GM12878 (cell line): Measurements from ENCODE around the gene ARHGAP26. TPM values are rescaled to one million over a fixed set of nuclear protein-coding genes. Genes with fewer than 3 reads are reported as not detected.

ENCODE experiments used
- CBX5 ChIP-seq: sonication (generic); IDR thresholded peaks from 2 replicates; pipeline ENCODE4 v1.6.1; 2016; ENCODE audit warnings: low read depth, moderate library complexity, mild to moderate bottlenecking, inconsistent platforms
- EED ChIP-seq: sonication (generic); IDR thresholded peaks from 2 replicates; pipeline ENCODE4 v1.6.1; 2016; ENCODE audit warnings: antibody characterized with exemption, low read depth
- ETV6 ChIP-seq, 2 experiments: fragments of 450-650 bp in 1 of 2; IDR thresholded peaks in 1 of 2; conservative IDR thresholded peaks in 1 of 2; 2 replicates each; pipeline ENCODE4 v1.6.1; 2014; ENCODE audit warnings: antibody characterized with exemption in 1 of 2, borderline replicate concordance in 1 of 2, low read depth in 1 of 2, mild to moderate bottlenecking in 1 of 2, moderate library complexity in 1 of 2
- EZH2 ChIP-seq: IDR thresholded peaks from 2 replicates; pipeline ENCODE4 v1.6.1; 2012; ENCODE audit warnings: low read depth, mild to moderate bottlenecking, control low read depth, inconsistent platforms, low read length, borderline replicate concordance; ENCODE audit not compliant: control insufficient read depth
- GABPA ChIP-seq: IDR thresholded peaks from 2 replicates; pipeline ENCODE4 v1.6.1; 2014; ENCODE audit warnings: antibody characterized with exemption, low read depth, mild to moderate bottlenecking, inconsistent platforms
- JUNB ChIP-seq: IDR thresholded peaks from 2 replicates; pipeline ENCODE4 v1.6.1; 2016; ENCODE audit warnings: antibody characterized with exemption, mild to moderate bottlenecking
- LARP7 ChIP-seq: fragments of 450-650 bp; IDR thresholded peaks from 2 replicates; pipeline ENCODE4 v1.6.1; 2017; ENCODE audit warnings: mild to moderate bottlenecking
- NFYA ChIP-seq: IDR thresholded peaks from 2 replicates; pipeline ENCODE4 v1.6.1; 2011; ENCODE audit warnings: low read depth, mild to moderate bottlenecking, low read length, improper control_type of control experiment, borderline replicate concordance
- PAX5 ChIP-seq: IDR thresholded peaks from 2 replicates; pipeline ENCODE4 v1.6.1; 2011; ENCODE audit warnings: low read depth, low read length, borderline replicate concordance
- PML ChIP-seq: IDR thresholded peaks from 2 replicates; pipeline ENCODE4 v1.6.1; 2012; ENCODE audit warnings: low read length, inconsistent platforms
- POLR2A ChIP-seq: IDR thresholded peaks from 2 replicates; pipeline ENCODE4 v1.6.1; 2011; ENCODE audit warnings: low read depth, mild to moderate bottlenecking, low read length
- POLR2AphosphoS5 ChIP-seq: IDR thresholded peaks from 2 replicates; pipeline ENCODE4 v1.6.1; 2011; ENCODE audit warnings: mild to moderate bottlenecking, low read length, inconsistent platforms
- SMAD5 ChIP-seq: IDR thresholded peaks from 2 replicates; pipeline ENCODE4 v1.6.1; 2016; ENCODE audit warnings: antibody characterized with exemption, low read depth
- SMARCA5 ChIP-seq: fragments of 450-650 bp; IDR thresholded peaks from 2 replicates; pipeline ENCODE4 v1.6.1; 2017; ENCODE audit warnings: mild to moderate bottlenecking
- SMC3 ChIP-seq: IDR thresholded peaks from 2 replicates; pipeline ENCODE4 v1.6.1; 2011; ENCODE audit warnings: low read length, improper control_type of control experiment, borderline replicate concordance
- STAT1 ChIP-seq: fragments of 450-650 bp; conservative IDR thresholded peaks from 2 replicates; pipeline ENCODE4 v1.6.1; 2014; ENCODE audit warnings: antibody characterized with exemption, mild to moderate bottlenecking
- STAT3 ChIP-seq: IDR thresholded peaks from 2 replicates; pipeline ENCODE4 v1.6.1; 2011; ENCODE audit warnings: low read depth, low read length, improper control_type of control experiment
- TAF1 ChIP-seq: IDR thresholded peaks from 2 replicates; pipeline ENCODE4 v1.6.1; 2011; ENCODE audit warnings: mild to moderate bottlenecking, low read depth, low read length, borderline replicate concordance
- ZNF384 ChIP-seq: IDR thresholded peaks from 2 replicates; pipeline ENCODE4 v1.6.1; 2012; ENCODE audit warnings: low read depth, mild to moderate bottlenecking, low read length, improper control_type of control experiment, borderline replicate concordance
- ZSCAN29 ChIP-seq: fragments of 450-650 bp; IDR thresholded peaks from 2 replicates; pipeline ENCODE4 v1.6.1; 2017; ENCODE audit warnings: mild to moderate bottlenecking, moderate library complexity
- polyA plus RNA-seq, 11 experiments: library from polyadenylated mRNA; depleted of rRNA in 4 of 11; unstranded in 6 of 11; stranded (reverse) in 5 of 11; fragments of >200 nt; fragmentation: Nextera tagmentation in 4 of 11; fragmentation: Illumina TruSeq in 1 of 11; extraction: Ambion mirVana in 4 of 11; extraction: Trizol in 1 of 11; gene quantifications; 1 replicate in 1 of 11; 2 replicates in 10 of 11; pipeline versions ENCODE4 v1.2.1 to v1.2.3, GENCODE V29; 2011 to 2016; ENCODE audit warnings: inconsistent platforms in 2 of 11, missing spikeins in 2 of 11, low read depth in 1 of 11
- total RNA-seq, 4 experiments: library from RNA; depleted of rRNA in 3 of 4; stranded (reverse); fragments of >200 nt in 3 of 4; fragmentation: Illumina TruSeq in 1 of 4; extraction: Trizol in 1 of 4; gene quantifications; 2 replicates each; pipeline versions ENCODE4 v1.2.1 to v1.2.3, GENCODE V29; 2013 to 2021
- TF ChIP-seq, protein P1 (sequence below): fragments of 450-650 bp; IDR thresholded peaks from 2 replicates; pipeline ENCODE4 v1.6.1; 2016; ENCODE audit warnings: mild to moderate bottlenecking, moderate library complexity, borderline replicate concordance
- TF ChIP-seq, protein P2 (sequence below): IDR thresholded peaks from 2 replicates; pipeline ENCODE4 v1.6.1; 2012; ENCODE audit warnings: low read length, inconsistent platforms
- TF ChIP-seq, protein P3 (sequence below): IDR thresholded peaks from 2 replicates; pipeline ENCODE4 v1.6.1; 2012; ENCODE audit warnings: mild to moderate bottlenecking, low read depth, low read length

The ARHGAP26 gene
- total and polyA plus RNA-seq, 10 of the 15 experiments (the other 5 are each of a cell fraction or from before 2014, with no cell fraction given), result 9.4 to 41.5 (median 19.3) TPM

DNA sequence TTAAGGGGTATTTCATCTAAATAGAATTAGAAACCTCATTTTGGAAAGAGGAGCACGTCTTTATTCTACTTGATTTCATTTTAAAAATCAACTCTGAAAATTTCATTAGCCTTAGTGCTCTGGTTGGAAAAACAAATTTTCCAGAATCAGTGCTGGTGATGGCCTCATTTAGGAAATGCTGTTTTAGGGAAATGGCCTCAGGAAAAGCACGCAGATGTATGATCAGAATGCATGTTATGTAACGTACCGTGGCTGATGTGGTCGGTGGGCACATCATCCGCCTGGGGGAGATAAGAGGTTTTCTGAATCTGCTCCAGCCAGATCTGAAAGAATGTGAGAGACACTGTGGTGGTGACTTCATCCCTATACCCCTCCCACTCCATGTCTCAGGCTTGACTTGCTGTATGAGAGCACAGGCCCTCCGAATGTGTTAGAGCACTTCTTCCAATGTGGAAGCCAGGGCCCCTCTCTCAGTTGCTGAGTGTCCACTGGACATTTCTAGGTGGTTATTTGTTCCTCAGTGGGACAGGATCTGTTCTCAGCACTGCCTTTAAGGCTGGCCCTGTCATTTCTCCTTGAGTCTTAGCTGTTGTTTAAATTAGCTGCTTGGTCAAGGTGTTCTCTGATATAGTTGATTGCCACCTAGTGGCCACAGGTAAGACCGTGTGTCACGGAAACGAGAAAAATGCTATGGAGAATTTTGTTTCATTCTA is 96.5 kb downstream of the ARHGAP26 start (continued):
- TF ChIP-seq, protein P1, sequence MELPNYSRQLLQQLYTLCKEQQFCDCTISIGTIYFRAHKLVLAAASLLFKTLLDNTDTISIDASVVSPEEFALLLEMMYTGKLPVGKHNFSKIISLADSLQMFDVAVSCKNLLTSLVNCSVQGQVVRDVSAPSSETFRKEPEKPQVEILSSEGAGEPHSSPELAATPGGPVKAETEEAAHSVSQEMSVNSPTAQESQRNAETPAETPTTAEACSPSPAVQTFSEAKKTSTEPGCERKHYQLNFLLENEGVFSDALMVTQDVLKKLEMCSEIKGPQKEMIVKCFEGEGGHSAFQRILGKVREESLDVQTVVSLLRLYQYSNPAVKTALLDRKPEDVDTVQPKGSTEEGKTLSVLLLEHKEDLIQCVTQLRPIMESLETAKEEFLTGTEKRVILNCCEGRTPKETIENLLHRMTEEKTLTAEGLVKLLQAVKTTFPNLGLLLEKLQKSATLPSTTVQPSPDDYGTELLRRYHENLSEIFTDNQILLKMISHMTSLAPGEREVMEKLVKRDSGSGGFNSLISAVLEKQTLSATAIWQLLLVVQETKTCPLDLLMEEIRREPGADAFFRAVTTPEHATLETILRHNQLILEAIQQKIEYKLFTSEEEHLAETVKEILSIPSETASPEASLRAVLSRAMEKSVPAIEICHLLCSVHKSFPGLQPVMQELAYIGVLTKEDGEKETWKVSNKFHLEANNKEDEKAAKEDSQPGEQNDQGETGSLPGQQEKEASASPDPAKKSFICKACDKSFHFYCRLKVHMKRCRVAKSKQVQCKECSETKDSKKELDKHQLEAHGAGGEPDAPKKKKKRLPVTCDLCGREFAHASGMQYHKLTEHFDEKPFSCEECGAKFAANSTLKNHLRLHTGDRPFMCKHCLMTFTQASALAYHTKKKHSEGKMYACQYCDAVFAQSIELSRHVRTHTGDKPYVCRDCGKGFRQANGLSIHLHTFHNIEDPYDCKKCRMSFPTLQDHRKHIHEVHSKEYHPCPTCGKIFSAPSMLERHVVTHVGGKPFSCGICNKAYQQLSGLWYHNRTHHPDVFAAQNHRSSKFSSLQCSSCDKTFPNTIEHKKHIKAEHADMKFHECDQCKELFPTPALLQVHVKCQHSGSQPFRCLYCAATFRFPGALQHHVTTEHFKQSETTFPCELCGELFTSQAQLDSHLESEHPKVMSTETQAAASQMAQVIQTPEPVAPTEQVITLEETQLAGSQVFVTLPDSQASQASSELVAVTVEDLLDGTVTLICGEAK, result no peak
- TF ChIP-seq STAT3 (no peak), ZNF384 (no peak), SMC3 (peak; percentile 89), GABPA (no peak), PML (no peak), ETV6 (conservative IDR thresholded peaks at IDR 0.05 in 1 of 2, IDR thresholded peaks at IDR 0.05 in 1 of 2; ENCODE audit: borderline replicate concordance in 1 of 2, low read depth in 1 of 2) (no peak), JUNB (no peak), STAT1 (0 out of 2 replicates have a peak, but pooled peaks have one; percentile 26), LARP7 (no peak), POLR2A (no peak), EED (no peak), SMAD5 (no peak), EZH2 (no peak), TAF1 (no peak), PAX5 (no peak), CBX5 (no peak), ZSCAN29 (no peak), NFYA (no peak), SMARCA5 (peak; percentile 45; the same call in 1 of the 2 replicates), POLR2AphosphoS5 (no peak)
- TF ChIP-seq, protein P2, sequence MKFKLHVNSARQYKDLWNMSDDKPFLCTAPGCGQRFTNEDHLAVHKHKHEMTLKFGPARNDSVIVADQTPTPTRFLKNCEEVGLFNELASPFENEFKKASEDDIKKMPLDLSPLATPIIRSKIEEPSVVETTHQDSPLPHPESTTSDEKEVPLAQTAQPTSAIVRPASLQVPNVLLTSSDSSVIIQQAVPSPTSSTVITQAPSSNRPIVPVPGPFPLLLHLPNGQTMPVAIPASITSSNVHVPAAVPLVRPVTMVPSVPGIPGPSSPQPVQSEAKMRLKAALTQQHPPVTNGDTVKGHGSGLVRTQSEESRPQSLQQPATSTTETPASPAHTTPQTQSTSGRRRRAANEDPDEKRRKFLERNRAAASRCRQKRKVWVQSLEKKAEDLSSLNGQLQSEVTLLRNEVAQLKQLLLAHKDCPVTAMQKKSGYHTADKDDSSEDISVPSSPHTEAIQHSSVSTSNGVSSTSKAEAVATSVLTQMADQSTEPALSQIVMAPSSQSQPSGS, result no peak
- TF ChIP-seq, protein P3, sequence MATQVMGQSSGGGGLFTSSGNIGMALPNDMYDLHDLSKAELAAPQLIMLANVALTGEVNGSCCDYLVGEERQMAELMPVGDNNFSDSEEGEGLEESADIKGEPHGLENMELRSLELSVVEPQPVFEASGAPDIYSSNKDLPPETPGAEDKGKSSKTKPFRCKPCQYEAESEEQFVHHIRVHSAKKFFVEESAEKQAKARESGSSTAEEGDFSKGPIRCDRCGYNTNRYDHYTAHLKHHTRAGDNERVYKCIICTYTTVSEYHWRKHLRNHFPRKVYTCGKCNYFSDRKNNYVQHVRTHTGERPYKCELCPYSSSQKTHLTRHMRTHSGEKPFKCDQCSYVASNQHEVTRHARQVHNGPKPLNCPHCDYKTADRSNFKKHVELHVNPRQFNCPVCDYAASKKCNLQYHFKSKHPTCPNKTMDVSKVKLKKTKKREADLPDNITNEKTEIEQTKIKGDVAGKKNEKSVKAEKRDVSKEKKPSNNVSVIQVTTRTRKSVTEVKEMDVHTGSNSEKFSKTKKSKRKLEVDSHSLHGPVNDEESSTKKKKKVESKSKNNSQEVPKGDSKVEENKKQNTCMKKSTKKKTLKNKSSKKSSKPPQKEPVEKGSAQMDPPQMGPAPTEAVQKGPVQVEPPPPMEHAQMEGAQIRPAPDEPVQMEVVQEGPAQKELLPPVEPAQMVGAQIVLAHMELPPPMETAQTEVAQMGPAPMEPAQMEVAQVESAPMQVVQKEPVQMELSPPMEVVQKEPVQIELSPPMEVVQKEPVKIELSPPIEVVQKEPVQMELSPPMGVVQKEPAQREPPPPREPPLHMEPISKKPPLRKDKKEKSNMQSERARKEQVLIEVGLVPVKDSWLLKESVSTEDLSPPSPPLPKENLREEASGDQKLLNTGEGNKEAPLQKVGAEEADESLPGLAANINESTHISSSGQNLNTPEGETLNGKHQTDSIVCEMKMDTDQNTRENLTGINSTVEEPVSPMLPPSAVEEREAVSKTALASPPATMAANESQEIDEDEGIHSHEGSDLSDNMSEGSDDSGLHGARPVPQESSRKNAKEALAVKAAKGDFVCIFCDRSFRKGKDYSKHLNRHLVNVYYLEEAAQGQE, result no peak
